ENCODE data around the gene MCM9. TPM values are rescaled to one million over a fixed set of nuclear protein-coding genes. Genes with fewer than 3 reads are reported as not detected.

MCM9 gene
- total and polyA plus RNA-seq, 7 donors = 1.6 to 5.6 (median 4.6) TPM

DNA sequence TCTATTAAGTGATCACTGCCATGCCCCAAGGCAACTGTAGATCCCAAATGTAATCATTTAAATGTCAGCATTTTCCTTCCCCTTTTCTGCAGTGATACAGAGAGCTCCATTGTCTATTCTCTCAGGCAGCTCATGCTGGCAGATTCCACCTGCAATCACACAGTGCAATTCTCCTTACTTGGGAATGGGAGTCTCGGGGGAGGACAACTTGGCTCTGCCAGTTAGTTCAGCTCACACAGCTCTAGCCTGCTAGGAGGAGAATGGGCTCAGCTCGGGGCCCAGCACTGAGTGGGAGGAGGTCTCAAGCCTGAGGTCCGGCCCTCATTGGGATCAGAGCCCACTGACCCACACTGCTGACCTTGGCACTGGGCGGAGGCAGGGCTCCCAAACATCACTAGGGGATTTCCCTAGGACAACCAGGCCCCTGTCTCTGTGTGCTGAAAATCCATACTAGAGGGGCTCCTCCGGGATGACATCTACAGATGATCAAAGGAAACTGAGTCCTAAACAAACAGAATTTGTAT, 150.3 kb downstream of the MCM9 start:
- Histone ChIP-seq H3K27ac (no peak overlapping the region), H3K36me3 (ENCODE audit: insufficient read depth in 1 of 2, low read depth in 1 of 2) (no peaks in the 10 kb centered on the region), H3K27me3 (ENCODE audit: insufficient read depth in 3 of 3, low read length in 2 of 3) (no peaks in the 10 kb centered on the region), H3K4me1 (no peaks in the 10 kb centered on the region), H3K9me3 (no peaks in the 10 kb centered on the region), H3K4me3 (no peak overlapping the region)
- intact Hi-C loops (cut with DNase I) = loop anchor here in 1 of 2 donors (10.0 kb wide), 1 partner anchor 500 kb away; no protein-coding TSS in a partner anchor
- DNase-seq = no peak
- 41 to 53% (median 46%) methylated on average over 5 of the region's 5 CpGs for WGBS, 3 donors
- ATAC-seq = no peak
- TF ChIP-seq CTCF (IDR thresholded peaks at IDR 0.05) = no peak

DNA sequence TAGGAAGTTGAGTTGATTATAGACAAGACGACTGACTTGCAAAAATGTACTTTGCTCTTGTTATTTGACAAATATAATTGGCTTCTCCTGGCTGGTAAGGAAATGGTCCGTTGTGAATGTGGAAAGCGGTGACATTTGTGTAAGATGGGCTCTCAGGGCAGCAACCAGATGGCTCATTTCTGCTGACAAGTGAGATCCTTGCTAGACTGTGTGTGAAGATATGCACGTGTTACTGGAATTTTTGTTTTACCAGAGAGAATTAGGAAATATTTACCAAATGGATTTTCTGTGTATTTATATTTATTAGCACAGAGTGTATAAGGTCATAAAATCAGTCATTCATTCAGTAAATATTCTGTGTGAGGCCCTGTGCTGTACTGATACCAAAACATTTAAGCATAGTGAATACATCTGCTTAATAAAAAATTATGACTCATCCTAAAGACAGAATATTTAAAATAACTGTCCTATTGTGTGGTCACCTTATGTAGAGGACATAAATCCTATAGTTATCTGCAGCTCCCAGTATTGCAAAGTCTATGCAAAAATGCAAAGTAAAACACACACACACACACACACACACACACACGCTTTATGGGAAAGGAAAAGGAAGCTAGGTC, 150.9 kb downstream of the MCM9 start:
- intact Hi-C loops (cut with DNase I) = loop anchor here in 1 of 2 donors (10.0 kb wide), 1 partner anchor 499 kb away; no protein-coding TSS in a partner anchor

GRCh38 chr6:118782651-118783050, 152.3 kb downstream of the MCM9 start:
- 75 to 82% (median 77%) methylated on average over 3 of the region's 3 CpGs for WGBS, 3 donors
- Histone ChIP-seq H3K4me3 (no peak overlapping the region), H3K9me3 (no peaks in the 10 kb centered on the region), H3K27me3 (ENCODE audit: insufficient read depth in 3 of 3, low read length in 2 of 3) (no peaks in the 10 kb centered on the region), H3K27ac (no peak overlapping the region), H3K36me3 (ENCODE audit: insufficient read depth in 1 of 2, low read depth in 1 of 2) (no peaks in the 10 kb centered on the region), H3K4me1 (no peaks in the 10 kb centered on the region)
- intact Hi-C loops (cut with DNase I) = loop anchor here in 1 of 2 donors (10.0 kb wide), 1 partner anchor 498 kb away; no protein-coding TSS in a partner anchor
- DNase-seq = no peak
- ATAC-seq = no peak
- TF ChIP-seq CTCF (IDR thresholded peaks at IDR 0.05) = no peak

More for the DNA sequence above, 150.9 kb downstream of the MCM9 start:
- no peak for TF ChIP-seq CTCF (IDR thresholded peaks at IDR 0.05)
- WGBS, 3 donors = 63 to 69% (median 64%) methylated on average over 5 of the region's 5 CpGs
- no peak for DNase-seq
- Histone ChIP-seq H3K4me1 (no peaks in the 10 kb centered on the region), H3K27me3 (ENCODE audit: insufficient read depth in 3 of 3, low read length in 2 of 3) (no peaks in the 10 kb centered on the region), H3K36me3 (ENCODE audit: insufficient read depth in 1 of 2, low read depth in 1 of 2) (no peaks in the 10 kb centered on the region), H3K9me3 (no peaks in the 10 kb centered on the region), H3K27ac (no peak overlapping the region), H3K4me3 (no peak overlapping the region)
- ATAC-seq = no peak

GRCh38 chr6:118781897-118782296, 153.1 kb downstream of the MCM9 start:
- H3K9me3 ChIP-seq = no peaks in the 10 kb centered on the region
- H3K4me3 ChIP-seq = no peak overlapping the region
- H3K27ac ChIP-seq = no peak overlapping the region
- no peak for TF ChIP-seq CTCF (IDR thresholded peaks at IDR 0.05)
- peaks cover 6% of the 10 kb centered on the region for H3K4me1 ChIP-seq
- intact Hi-C loops (cut with DNase I) = loop anchor here in 1 of 2 donors (10.0 kb wide), 1 partner anchor 497 kb away; no protein-coding TSS in a partner anchor
- ATAC-seq (no peak), DNase-seq (no peak)
- WGBS, 3 donors = 72 to 95% (median 95%) methylated on average over 2 of the region's 2 CpGs
- no peaks in the 10 kb centered on the region for H3K27me3 ChIP-seq (ENCODE audit: insufficient read depth in 3 of 3, low read length in 2 of 3)
- H3K36me3 ChIP-seq (ENCODE audit: insufficient read depth in 1 of 2, low read depth in 1 of 2) = no peaks in the 10 kb centered on the region

Data from psoas muscle (tissue), 8 donors.